Stimulated activated CD8-positive, alpha-beta memory T cell treated with anti-CD3 and anti-CD28 coated beads, Interleukin-15, amount 100 ng/mL, for 4 hours (primary cell): Measurements from ENCODE around the gene SASH1.

Source experiments
- DNase-seq, 2 donors: peaks; one replicate each; pipeline ENCODE4 v3.0.0-alpha.2; 2020; ENCODE audit warnings: low read depth in 2 of 2

The SASH1 gene

DNA sequence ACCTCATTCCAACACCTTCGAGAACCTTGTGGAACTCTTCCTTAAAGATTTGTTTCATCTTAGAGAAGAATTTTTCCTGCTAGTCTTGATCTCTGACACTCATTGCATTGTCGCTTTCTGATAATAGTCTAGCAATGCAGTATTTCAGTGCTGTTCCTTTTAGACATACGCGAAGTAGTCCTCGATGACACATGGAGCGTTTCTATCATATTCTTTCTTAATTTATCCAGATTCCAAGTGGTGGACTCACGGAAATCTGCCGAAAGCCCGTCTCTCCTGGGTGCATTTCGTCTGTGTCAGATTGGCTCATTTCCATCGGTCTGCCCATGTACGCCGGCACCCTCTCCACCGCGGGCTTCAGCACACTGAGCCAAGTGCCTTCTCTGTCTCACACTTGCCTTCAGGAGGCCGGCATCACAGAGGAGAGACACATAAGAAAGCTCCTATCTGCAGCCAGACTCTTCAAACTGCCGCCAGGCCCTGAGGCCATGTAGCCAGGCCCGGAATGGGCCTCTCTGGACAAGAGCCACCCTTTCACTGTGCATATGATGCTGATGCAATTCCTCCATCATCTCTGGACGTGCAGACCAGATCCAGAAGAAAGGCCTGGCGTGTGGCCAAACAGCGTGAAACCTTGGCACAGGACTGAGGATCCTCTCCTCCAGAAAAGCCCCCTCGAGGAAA is 205.6 kb downstream of the SASH1 start:
- DNase-seq = no peak

DNA sequence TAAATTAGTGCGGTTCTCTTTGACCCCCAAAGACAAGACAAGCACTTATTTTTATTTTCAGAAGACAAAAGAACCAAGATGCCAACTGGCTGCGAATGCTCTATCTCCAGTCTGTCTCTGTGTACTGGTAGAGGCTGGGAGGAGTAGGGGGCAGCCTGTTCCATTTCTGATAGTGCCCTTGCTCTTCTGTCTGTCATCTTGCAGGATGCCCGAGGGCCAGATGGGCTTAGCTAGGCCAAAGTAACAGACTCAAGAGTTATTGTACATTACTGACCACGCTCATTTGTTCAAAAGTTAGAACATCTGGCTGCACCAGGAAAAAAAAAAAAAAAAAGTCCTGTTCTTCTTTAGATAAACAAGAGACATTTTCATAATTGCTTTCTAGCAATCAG is 206.1 kb downstream of the SASH1 start:
- DNase-seq = no peak

- DNase-seq = no peak
These were observed 207.9 kb downstream of the SASH1 start for GRCh38 chr6:148550569-148550968.

- DNase-seq = no peak
These were observed 208.6 kb downstream of the SASH1 start for GRCh38 chr6:148551226-148551625.

DNA sequence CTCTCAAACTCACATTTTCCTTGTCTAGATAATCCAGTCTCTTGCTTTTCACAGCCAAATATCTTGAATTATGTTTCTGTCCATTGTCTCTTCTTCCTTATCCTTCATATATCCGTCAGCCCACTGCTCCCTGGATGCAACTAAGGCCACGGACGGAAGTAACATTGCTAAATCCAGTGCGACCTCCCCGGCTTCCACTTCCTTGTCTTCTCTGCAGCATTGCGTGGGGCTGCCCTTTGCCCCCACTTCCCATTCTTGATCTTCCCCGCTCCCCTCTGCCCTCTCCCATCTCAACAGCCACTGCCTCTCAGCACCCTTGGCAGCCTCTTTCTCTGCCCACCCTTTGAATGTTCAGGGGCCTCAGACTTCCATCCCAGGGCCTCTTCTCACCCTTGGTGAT is 213.8 kb downstream of the SASH1 start:
- no peak for DNase-seq

GRCh38 chr6:148557796-148558321 is 215.2 kb downstream of the SASH1 start:
- no peak for DNase-seq

DNA sequence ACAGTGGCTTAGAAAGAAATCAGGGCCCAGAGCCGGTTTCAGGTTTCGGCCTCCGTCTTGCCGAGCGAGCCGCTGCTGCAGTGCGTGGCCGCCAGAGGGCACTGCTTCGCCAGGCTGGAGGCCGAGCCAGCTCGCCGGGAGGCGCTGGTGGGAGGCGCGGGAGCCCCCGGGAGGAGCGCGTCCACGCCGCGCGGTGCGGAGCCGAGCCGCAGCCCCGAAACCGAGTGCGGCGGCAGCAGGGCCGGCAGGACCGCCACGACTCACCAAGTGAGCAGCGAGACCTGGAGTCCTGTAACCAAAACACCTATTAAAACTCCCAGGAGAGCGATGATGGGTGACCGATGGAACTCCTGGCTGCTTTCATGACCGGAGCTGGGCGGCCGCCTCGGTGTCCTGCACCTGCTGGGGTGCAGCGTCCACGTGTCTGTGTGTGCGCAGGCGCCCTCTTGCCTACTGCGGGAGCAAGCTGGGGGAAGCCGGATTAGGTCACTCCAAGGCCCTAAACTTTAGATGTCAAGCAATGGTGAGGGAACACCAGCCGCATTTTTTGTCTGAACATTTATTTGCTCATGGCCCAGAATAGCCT is 217.3 kb downstream of the SASH1 start:
- DNase-seq = peak; percentile 19 to 40

DNA sequence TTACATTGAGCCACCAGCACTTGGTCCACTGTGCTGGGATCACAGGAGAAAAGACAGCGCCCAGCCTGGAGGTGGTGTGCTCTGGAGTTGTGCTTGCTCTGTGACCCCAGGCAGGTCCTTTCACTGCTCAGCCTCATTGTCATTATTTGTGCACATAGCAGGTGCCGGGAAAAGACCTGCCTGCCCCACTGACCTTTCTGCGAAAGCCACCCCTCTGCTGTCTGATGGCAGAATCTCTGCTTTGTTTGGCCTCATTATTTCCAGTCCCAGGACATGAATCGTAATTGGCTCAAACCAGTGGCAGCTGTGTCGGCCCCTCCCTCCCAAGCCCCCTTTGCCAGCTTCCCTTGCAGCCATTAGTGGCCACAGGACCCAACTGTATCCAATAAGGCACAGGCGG is 219.0 kb downstream of the SASH1 start:
- no peak for DNase-seq

DNA sequence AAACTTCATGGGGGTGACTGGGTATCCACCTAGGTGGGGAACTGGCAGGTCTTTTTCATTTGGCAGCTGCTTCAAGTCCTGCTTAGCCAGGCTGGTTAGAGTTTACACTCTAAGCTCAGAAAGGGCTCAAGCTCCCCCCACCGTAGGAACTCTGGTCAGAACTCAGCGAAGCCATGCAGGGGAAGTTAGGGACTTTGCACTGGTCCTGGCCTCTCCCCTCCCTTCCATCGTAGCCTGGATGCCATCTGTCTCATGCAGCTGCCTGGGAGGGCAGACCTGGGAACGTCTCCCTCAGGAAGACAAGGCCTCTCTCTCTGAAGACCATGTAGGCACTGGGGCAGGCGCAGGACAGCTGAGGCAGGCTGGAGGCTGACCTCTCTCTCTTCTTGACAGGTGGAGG is 220.4 kb downstream of the SASH1 start:
- DNase-seq = no peak

DNA sequence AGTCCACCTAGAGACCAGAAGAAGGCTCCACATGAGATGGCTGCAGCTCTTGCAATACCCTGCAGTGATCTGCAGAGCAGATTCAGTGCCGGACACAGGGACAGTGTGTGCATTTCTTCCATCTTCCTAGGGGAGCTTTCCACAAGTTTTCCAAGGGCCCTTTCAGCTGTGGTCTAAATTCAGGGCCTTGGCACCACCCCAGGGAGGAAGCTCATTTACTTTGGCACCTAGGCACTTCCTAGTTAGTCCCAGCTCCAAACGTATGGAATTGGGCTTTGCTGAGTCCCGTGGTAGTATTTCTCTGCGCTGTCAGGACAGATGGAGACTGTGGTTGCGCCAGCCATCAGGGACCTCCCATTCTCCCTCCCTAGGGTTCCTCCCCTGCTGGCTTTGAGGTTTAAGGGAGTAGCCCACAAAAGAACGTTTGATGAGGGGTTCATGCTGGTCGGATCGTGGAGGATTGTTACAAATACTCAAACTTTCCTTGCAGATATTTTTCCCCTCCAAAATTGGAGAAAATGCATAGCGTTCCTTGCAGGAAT is 221.9 kb downstream of the SASH1 start:
- no peak for DNase-seq

DNA sequence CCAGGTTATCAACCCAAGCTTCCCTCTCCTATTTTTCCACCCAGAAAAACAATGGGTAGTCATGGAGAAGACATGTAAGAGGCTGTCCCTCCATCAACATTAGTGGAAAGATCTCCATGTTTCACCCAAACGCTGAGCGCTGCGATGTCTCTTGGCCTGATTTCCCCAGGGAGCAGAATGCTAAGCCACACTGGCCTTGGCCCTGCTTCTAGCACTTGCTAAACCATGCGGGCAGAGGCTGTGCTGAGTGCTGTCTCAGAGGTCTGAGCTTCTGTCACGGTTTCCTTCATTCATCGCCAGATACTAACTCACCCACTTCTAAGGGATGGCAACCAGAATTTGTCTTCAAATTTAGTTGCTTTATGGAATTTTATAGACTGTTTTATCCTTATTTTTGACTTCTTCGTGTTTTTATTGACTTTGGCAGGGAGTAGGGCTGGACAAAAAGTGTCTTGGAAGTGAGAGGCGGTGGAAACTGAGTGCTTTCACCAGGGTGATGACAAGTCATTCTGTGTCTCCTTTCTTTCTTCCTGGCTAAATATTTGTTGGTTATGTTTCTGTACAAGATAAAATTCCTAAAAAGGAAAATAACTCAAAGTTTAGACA is 222.8 kb downstream of the SASH1 start:
- DNase-seq = no peak

DNA sequence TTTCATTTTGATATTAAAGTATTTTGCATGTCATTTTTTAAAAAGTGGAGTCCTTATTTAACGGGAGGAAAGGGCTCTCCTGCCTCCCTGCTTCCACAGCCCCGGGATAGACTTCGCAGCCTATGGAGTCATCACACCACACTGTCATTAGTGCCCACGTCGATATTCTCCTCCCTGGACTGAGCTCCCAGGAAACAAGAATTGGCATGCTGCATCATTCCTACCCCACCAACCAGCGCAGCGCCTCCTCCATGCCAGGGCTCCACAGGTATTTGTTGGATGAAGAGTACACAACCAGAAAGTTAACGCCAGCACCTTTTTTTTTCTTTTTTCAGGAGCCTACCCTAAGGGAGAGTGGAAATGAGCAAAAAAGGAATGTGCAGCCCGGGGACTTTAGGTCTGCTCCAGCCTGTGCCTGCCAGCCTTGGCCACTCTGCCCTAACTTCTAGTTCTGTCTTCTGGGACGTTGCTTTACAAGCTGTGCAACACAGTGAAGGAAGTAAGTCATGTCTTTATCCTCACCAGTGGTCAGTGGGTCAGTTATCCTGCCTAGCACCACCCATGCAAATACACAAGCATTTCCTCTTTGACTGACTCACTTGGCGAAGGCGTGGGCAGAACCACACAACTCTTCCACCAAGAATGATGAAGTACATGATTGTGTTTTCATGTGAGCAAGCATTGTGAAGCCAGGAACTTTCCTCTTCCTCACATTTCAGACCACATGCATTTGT is 223.5 kb downstream of the SASH1 start:
- DNase-seq = no peak

- DNase-seq = no peak
These were observed 224.2 kb downstream of the SASH1 start for GRCh38 chr6:148566664-148567350.

- no peak for DNase-seq
These were observed 227.8 kb downstream of the SASH1 start for GRCh38 chr6:148570456-148570855.

DNA sequence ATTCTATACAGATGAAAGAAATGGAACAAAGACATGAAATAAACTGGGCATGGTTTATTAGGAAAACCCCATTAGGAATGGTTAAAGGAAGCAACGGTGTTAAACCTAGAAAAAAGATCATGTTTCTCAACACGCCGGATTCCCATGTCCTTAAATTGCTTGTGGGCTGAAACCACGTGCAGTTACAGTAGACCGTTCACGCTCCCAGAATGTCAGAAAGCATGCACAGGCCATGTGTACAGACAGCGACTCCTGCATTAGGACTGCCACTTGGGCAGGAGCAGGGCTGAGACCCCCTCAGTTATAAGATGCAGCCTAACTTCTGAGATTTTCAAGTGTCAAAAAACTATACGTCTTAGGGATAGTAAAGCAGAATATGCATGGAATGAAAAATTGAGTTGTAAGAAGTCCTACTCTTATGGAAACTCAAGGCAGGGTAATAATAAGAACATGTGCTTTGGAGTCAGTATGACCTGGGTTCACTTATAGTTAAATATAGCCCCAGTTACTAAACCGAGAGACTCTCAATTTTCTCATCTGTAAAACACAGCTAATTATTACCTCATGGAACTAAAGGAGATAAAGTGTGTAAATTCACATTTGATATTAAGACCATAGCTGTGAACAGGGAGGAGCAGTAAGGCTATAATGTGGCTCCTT is 230.2 kb downstream of the SASH1 start:
- no peak for DNase-seq

DNA sequence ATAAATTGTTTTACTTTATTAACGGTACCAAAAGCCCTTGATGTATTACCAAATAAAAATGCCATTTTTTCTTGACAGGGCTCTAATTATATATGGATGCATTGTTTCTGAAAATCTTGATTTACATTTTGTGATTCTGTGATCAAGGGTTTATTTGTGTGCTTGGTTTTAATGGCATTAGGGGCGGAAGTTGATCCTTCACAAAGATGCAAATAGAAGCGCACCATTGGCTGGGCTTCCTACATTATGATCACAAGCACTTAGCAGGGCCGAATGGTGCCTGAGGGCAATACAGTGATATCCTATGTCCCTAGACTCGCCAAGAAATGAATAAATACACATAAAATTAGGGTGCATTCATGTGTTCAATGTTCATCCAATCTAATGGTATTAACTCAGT is 231.3 kb downstream of the SASH1 start:
- no peak for DNase-seq

DNA sequence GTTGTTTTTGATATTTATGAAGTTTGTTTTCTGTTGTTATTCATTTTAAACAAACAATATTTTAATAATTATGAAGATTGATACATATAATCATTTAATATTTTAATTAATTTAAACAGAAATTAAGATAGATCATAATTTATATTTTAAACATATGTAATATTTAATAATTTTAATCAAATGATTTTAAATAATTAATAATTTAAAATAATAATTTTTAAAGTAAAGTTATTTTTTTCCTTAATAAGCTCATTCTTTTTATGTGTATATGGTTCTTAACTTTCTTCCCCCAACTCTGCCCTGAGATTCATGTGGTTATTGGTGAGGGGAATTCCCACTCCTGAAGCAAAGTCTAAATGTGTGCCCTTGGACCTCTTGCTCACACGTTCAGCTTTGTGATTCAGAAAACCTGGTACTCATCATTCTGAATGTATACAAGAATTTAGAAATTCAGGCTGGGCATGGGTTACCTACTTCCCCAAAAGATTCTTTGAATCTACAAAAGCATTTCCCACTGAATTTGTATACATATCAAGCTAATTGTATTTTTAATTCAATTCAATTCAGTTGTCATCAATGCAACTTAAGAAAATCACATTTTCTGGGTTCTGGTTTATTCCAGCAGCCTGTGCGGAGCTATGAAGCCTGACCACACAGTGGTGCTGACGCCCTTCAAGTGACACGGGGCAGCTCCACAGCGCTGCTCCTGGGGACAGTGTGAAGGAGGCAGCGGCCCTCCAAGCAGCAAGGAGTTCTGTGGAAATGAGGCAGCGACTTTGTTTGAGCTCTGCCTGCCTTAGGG is 235.2 kb downstream of the SASH1 start:
- no peak for DNase-seq

- DNase-seq = no peak
These were observed 235.8 kb downstream of the SASH1 start for GRCh38 chr6:148578489-148578814.

- no peak for DNase-seq
These were observed 236.4 kb downstream of the SASH1 start for GRCh38 chr6:148578837-148579565.

DNA sequence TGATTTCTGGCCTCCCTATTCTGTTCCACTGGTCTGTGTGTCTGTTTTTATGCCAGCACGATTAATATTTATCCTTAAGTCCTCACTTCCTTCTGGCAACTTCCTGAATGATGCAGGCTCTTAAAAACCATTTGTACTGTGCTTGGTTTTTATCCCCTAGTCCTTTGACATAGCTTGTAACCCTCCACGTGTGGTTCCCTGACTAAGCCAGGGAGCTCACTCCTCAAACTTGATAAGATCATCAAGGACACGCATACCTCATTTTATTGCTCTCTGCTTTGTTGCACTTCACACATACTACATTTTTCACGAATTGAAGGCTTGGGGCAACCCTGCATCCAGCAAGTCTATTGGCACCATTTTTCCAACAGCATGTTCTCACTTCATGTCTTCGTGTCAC is 237.8 kb downstream of the SASH1 start:
- DNase-seq = no peak
